ENCODE measurements around the gene PHACTR3.
A peak's percentile ranks its signal among the peaks of the same experiment; 100 is the strongest.

Gene PHACTR3

DNA sequence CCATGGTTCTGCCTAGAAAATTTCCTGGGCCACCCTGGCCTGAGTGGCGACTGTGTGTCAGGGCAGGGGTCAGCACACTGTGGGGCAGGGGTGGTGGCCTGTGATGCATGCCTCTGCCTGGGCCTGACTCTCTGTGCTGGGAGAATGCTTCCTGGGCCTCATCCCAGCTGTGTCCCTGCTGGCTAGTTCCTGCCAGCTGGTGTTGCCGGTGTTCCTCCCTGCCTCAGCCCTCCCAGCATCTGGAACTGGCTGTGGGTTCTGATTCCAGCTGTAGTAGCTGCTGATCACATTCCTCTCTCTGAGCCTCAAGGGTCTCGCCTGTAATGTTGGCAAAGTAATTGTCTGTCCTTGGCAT, 227.6 kb downstream of the PHACTR3 start:
- no peak overlapping the region for H3K4me3 ChIP-seq (ENCODE audit: low read depth, low read length)
- in situ Hi-C loops (cut with HindIII; ENCODE audit: low sequenced_read_pairs): no loop called here
- TF ChIP-seq, protein P1, sequence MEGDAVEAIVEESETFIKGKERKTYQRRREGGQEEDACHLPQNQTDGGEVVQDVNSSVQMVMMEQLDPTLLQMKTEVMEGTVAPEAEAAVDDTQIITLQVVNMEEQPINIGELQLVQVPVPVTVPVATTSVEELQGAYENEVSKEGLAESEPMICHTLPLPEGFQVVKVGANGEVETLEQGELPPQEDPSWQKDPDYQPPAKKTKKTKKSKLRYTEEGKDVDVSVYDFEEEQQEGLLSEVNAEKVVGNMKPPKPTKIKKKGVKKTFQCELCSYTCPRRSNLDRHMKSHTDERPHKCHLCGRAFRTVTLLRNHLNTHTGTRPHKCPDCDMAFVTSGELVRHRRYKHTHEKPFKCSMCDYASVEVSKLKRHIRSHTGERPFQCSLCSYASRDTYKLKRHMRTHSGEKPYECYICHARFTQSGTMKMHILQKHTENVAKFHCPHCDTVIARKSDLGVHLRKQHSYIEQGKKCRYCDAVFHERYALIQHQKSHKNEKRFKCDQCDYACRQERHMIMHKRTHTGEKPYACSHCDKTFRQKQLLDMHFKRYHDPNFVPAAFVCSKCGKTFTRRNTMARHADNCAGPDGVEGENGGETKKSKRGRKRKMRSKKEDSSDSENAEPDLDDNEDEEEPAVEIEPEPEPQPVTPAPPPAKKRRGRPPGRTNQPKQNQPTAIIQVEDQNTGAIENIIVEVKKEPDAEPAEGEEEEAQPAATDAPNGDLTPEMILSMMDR (IDR thresholded peaks at IDR 0.05; ENCODE audit: low read depth, low read length, missing control alignments): no peak
- DNase-seq (ENCODE audit: low read depth): no peak

DNA sequence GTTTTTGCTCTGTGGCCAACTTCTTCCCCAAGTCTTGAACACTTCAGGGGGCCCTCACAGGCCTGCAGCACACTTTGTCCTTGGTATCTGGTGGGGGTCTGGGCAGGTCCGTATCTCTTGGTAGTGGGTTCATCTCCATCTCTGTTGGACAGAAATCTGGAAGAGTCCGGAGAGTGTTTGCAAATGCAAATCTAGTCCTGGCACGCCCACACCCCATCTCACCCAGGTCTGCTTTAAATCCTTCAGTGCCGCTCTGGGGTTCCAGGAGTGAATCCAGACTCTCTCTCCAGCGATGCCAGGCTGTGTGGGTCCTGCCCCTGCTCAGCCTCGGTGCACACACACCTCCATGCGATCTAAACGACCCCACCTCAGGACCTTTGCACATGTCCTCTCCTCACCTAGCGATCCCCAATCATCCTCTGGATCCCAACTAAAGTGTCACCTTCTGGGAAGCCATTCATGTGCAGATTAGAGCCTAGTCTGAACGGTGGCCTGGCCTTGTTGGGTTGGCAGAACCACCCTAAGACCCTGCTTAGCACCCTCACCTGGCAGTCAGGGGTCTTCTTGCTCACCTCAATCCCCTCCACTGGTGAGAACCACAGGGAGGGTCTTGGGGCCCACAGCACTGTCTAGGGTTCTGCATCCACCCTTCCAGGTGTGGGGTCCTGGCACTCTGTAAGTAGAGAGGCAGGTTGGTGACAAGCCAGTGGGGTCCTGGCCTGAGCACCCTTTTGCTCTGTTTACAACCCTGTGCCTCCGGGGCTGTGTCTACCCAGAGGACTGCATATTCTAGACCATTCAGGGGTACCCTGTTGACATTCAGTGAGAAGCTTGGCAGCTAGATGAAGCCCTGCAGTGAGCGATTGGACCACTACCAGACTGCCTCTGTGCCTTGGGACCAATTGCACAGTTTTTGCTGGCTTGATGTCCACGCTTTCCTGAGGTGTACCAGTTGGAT, 228.3 kb downstream of the PHACTR3 start:
- in situ Hi-C loops (cut with HindIII; ENCODE audit: low sequenced_read_pairs): no loop called here
- TF ChIP-seq, protein P1 (IDR thresholded peaks at IDR 0.05; ENCODE audit: low read depth, low read length, missing control alignments): no peak
- no peak overlapping the region for H3K4me3 ChIP-seq (ENCODE audit: low read depth, low read length)
- no peak for DNase-seq (ENCODE audit: low read depth)

DNA sequence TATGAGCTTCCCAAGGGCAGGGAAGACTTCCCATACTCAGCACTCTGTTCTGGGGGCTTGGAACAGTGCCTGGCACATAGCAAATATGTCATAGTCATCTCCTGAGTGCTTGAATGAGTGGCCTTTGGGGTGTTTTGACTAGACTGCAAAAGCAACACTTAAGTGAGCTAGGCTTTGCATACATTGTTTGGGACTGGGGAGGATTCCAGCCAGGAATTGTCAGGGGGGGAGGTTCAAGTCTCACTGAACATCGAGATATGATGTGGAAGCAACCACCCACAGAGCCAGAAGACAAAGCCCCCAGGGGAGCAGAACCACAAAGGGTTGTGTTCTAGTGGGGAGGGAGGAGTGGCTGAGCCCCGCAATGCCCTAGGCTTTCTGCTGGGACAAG, 230.7 kb downstream of the PHACTR3 start:
- TF ChIP-seq, protein P1 (IDR thresholded peaks at IDR 0.05; ENCODE audit: low read depth, low read length, missing control alignments): no peak
- DNase-seq (ENCODE audit: low read depth): peak; percentile 2
- in situ Hi-C loops (cut with HindIII; ENCODE audit: low sequenced_read_pairs): no loop called here
- H3K4me3 ChIP-seq (ENCODE audit: low read depth, low read length): no peak overlapping the region

DNA sequence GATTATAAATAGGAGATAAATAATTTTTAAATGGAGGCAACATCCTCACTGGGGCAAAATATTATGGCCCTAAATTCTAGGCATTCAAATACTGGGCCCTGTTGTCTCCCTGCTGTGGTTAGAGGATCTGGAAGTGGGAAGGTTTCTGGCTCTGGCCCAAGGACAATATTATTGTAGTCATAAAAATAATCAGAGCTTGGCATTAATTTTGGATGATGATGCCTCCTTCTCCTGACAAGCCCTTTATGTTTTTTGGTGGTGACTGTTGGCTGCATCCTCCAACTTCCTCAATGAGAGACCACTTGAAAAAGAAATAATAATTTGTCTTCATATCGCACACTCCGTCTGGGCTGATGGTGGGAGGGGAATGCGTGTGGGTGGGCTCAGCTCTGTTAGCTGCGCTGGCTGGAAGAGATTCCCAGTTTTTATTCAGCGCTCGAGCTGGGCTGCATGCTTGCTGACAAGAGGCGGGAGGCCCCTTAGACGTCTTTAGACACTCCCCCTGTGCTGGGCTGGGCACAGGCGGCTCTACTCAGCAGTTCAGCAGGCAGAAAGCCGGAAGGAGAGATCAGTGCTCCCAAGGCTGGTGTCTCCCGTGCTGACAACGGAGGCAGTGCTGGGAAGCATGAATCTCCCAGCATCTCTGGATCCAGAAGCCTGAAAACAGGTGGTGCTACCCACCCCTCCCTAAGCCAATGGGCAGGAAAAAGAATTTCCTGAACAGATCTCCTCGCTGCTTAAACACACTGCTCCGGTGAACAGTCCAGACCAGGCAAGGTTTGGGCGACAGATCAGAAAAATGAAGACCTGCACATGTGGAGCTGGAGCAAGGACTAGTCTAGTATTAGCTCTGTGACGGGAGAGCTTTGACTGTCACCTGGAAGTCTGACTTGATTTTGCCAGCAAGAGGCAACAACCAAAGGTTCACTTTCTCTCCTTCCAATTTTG, 231.4 kb downstream of the PHACTR3 start:
- in situ Hi-C loops (cut with HindIII; ENCODE audit: low sequenced_read_pairs): no loop called here
- TF ChIP-seq, protein P1 (IDR thresholded peaks at IDR 0.05; ENCODE audit: low read depth, low read length, missing control alignments): no peak
- peak; percentile 4 for DNase-seq (ENCODE audit: low read depth)
- H3K4me3 ChIP-seq (ENCODE audit: low read depth, low read length): no peak overlapping the region

DNA sequence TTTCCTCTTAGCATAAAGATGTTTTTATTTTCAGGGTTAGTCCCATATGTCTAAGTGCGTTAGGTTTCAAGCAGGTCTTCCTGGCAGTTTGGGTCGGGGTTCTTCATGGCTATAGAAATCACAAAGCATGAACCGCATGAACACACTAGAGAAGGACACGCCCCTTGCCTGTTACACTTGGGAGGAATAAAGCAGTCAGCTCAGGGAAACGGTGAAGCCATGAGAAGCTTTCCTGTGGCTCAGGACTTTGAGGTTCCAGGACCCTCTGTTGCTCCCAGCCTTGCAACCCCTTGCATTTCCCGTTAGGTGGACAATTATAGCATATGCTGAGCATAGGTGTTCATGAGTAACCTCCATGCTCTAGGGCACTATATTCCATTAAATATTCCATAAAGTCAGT, 232.4 kb downstream of the PHACTR3 start:
- TF ChIP-seq, protein P1 (IDR thresholded peaks at IDR 0.05; ENCODE audit: low read depth, low read length, missing control alignments): no peak
- H3K4me3 ChIP-seq (ENCODE audit: low read depth, low read length): no peak overlapping the region
- in situ Hi-C loops (cut with HindIII; ENCODE audit: low sequenced_read_pairs): no loop called here
- DNase-seq (ENCODE audit: low read depth): no peak

DNA sequence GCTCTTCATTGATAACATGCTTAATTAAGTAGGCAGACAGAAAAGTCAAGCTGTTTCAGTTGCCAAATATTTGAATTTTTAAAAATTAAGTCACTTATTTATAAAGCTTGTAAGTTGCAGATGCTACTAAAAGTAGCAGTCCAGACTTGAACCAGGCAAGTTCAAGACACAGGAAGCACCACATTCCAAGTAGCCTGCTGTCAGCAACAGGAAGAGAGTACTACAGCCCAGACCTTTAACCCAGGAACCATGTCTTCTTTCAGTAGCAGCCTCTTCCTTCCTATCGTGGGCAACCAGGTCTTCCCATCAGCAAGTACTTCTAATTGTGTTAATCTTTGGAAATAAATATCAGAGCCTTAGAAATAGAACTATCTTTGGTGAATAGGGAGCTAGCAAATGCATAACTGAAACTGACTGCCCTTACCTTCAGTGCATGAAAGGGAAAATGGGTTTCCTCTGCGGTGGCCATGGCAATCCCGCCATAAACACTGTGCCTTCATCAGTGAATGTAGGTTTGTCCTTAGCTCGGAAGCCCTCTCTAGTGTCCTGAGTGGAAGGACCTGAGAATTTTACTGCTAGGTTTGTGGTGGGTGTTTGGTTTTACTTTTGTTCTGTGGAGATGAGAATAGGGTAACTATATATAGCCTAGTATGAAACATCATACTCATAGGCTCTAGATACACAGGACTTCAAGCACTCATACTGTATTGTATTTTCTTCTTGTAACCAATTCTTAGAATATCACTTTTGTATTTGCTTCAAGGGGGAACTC, 233.5 kb downstream of the PHACTR3 start:
- no peak for DNase-seq (ENCODE audit: low read depth)
- in situ Hi-C loops (cut with HindIII; ENCODE audit: low sequenced_read_pairs): no loop called here
- no peak overlapping the region for H3K4me3 ChIP-seq (ENCODE audit: low read depth, low read length)
- TF ChIP-seq, protein P1 (IDR thresholded peaks at IDR 0.05; ENCODE audit: low read depth, low read length, missing control alignments): no peak
